Chondrocyte (in vitro differentiated cells): ENCODE data around the gene THAP6. TPM values are rescaled to one million over a fixed set of nuclear protein-coding genes. Genes with fewer than 3 reads are reported as not detected.

Experiments used
- DNase-seq: peaks from one replicate; pipeline ENCODE4 v3.0.0; 2021; ENCODE audit warnings: mixed read lengths, low spot score
- H3K27ac Mint-ChIP-seq: one replicate; pipeline ENCODE4 v1.8.0; 2021; ENCODE audit warnings: mild to moderate bottlenecking, moderate library complexity, mixed read lengths; ENCODE audit not compliant: unreplicated experiment
- H3K27me3 Mint-ChIP-seq: 2 replicates; pipeline ENCODE4 v1.8.0; 2021; ENCODE audit warnings: low read depth, mixed read lengths
- H3K36me3 Mint-ChIP-seq: 2 replicates; pipeline ENCODE4 v1.8.0; 2021; ENCODE audit warnings: low read depth, mixed read lengths
- H3K4me1 Mint-ChIP-seq: 2 replicates; pipeline ENCODE4 v1.8.0; 2021; ENCODE audit warnings: low read depth, mild to moderate bottlenecking, mixed read lengths
- H3K4me3 Mint-ChIP-seq: one replicate; pipeline ENCODE4 v1.8.0; 2021; ENCODE audit warnings: mild to moderate bottlenecking, moderate library complexity, mixed read lengths; ENCODE audit not compliant: unreplicated experiment
- H3K9me3 Mint-ChIP-seq: 2 replicates; pipeline ENCODE4 v1.8.0; 2021; ENCODE audit warnings: low read depth, mixed read lengths
- total RNA-seq: library from RNA; stranded (reverse); gene quantifications from 3 replicates; pipeline ENCODE4 v1.2.1, GENCODE V29; 2021
- TF ChIP-seq, protein P1 (sequence below): fragments of 200-600 bp; sonication (generic); IDR thresholded peaks from 2 replicates; pipeline ENCODE4 v1.5.0; 2021; ENCODE audit warnings: antibody characterized with exemption, mild to moderate bottlenecking, moderate library complexity

THAP6 gene
- total RNA-seq, 1 donor from 2014 or later = 12.9 TPM

DNA sequence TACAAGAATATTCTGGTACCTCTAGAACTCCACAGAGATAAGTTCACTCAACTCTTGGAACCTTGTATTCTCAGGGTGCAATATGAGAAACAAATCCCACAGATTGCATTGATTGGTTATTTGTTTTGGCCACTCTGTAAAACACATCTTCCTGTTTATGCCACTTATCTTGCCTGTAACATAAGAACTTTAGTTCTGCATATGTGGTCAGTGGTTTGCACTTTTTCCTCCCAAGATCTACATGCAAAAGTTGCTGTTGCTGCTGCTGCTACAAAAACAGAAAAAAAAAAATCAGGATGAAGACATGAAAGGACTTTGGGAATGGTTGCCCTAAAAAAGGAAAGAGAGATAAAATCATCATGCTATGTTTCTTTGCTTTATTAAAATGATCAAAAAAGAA is 51.2 kb downstream of the THAP6 start:
- H3K4me3 Mint-ChIP-seq = no peak overlapping the region
- H3K36me3 Mint-ChIP-seq = no peaks in the 10 kb centered on the region
- peaks cover 9% of the 10 kb centered on the region for H3K27me3 Mint-ChIP-seq
- TF ChIP-seq, protein P1, sequence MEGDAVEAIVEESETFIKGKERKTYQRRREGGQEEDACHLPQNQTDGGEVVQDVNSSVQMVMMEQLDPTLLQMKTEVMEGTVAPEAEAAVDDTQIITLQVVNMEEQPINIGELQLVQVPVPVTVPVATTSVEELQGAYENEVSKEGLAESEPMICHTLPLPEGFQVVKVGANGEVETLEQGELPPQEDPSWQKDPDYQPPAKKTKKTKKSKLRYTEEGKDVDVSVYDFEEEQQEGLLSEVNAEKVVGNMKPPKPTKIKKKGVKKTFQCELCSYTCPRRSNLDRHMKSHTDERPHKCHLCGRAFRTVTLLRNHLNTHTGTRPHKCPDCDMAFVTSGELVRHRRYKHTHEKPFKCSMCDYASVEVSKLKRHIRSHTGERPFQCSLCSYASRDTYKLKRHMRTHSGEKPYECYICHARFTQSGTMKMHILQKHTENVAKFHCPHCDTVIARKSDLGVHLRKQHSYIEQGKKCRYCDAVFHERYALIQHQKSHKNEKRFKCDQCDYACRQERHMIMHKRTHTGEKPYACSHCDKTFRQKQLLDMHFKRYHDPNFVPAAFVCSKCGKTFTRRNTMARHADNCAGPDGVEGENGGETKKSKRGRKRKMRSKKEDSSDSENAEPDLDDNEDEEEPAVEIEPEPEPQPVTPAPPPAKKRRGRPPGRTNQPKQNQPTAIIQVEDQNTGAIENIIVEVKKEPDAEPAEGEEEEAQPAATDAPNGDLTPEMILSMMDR = no peak
- H3K27ac Mint-ChIP-seq = no peak overlapping the region
- peaks cover 4% of the 10 kb centered on the region for H3K4me1 Mint-ChIP-seq
- DNase-seq = no peak
- H3K9me3 Mint-ChIP-seq = no peaks in the 10 kb centered on the region

DNA sequence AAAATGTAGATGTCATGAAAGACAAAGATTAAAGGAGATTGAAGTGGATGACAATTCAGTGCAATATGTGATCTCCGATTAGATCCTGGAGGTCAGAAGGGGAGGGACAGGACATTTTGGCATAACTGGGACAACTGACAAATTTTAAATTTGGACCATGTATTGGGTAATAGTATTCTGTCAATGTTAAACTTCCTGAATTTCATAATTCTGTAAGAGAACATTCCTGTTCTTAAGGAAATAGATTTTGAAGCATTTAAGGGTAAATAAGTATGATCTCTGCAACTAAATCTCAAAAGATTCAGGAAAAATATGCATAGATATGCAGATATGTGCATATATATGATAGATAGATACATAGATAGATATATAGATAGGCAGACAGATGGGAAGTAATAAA is 52.6 kb downstream of the THAP6 start:
- peaks cover 13% of the 10 kb centered on the region for H3K27me3 Mint-ChIP-seq
- no peak overlapping the region for H3K4me3 Mint-ChIP-seq
- H3K4me1 Mint-ChIP-seq = peaks cover 2% of the 10 kb centered on the region
- TF ChIP-seq, protein P1 = no peak
- no peaks in the 10 kb centered on the region for H3K9me3 Mint-ChIP-seq
- no peaks in the 10 kb centered on the region for H3K36me3 Mint-ChIP-seq
- DNase-seq = no peak
- no peak overlapping the region for H3K27ac Mint-ChIP-seq

DNA sequence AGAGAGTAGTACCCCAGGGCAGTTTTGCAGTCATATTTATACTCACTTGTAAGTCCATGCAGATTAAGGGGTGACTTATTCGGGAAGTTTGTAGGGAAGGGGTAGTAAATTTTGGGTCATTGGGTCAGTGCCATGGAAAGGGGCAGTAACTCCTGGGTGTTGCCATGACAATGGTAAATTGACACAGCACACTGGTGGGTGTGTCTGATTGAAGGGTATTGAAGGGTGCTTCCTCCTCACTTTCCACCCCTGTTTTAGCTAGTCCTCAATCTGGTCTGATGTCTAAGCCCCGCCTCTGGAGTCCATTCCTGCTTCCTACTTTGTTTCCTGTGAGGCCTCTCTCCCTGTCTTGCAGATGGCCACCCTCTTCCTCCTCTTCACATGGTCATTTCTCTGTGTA is 53.5 kb downstream of the THAP6 start:
- TF ChIP-seq, protein P1 = no peak
- no peak overlapping the region for H3K4me3 Mint-ChIP-seq
- no peaks in the 10 kb centered on the region for H3K4me1 Mint-ChIP-seq
- H3K27ac Mint-ChIP-seq = no peak overlapping the region
- peaks cover 19% of the 10 kb centered on the region for H3K27me3 Mint-ChIP-seq
- H3K9me3 Mint-ChIP-seq = no peaks in the 10 kb centered on the region
- H3K36me3 Mint-ChIP-seq = no peaks in the 10 kb centered on the region
- no peak for DNase-seq

Other genes starting within 250 kb of the THAP6 start
- gene RCHY1, start 70 bp upstream of the THAP6 start, total RNA-seq = 15.2 to 18.7 TPM (median 17.6 TPM) in 3 replicates
- gene ODAPH, start 41.6 kb downstream of the THAP6 start, total RNA-seq = not detected in 3 replicates
- gene CDKL2, start 116.1 kb downstream of the THAP6 start, total RNA-seq = 2.1 to 4.2 TPM (median 2.7 TPM) in 3 replicates
- 153 to 161 TPM (median 157 TPM) in 3 replicates for gene G3BP2, start 158.9 kb downstream of the THAP6 start, total RNA-seq
- gene USO1, start 210.1 kb downstream of the THAP6 start, total RNA-seq = 85.0 to 98.4 TPM (median 86.4 TPM) in 3 replicates